HepG2 (cell line): ENCODE results near the gene KANSL1. TPM values are rescaled to one million over a fixed set of nuclear protein-coding genes. Genes with fewer than 3 reads are reported as not detected.
A peak's percentile ranks its signal among the peaks of the same experiment; 100 is the strongest.

ENCODE experiments used
- ARNT2 ChIP-seq: sonication (generic); formaldehyde crosslinking; IDR thresholded peaks from 2 replicates; pipeline ENCODE4 v1.8.0; 2022; ENCODE audit warnings: mild to moderate bottlenecking, low read depth, missing genetic modification reagents, moderate library complexity
- ATF7-NPFF ChIP-seq: sonication (generic); formaldehyde crosslinking; IDR thresholded peaks from 2 replicates; pipeline ENCODE4 v1.8.1; 2023; ENCODE audit warnings: mild to moderate bottlenecking, low read depth, missing genetic modification reagents, moderate library complexity
- EEA1 ChIP-seq: sonication (generic); formaldehyde crosslinking; IDR thresholded peaks from 2 replicates; pipeline ENCODE4 v1.5.1; 2020; ENCODE audit warnings: mild to moderate bottlenecking, missing genetic modification reagents, borderline replicate concordance
- FOXC1 ChIP-seq: sonication (generic); formaldehyde crosslinking; IDR thresholded peaks from 2 replicates; pipeline ENCODE4 v1.8.0; 2022; ENCODE audit warnings: mild to moderate bottlenecking, missing genetic modification reagents, borderline replicate concordance
- IRF2 ChIP-seq: IDR thresholded peaks from 2 replicates; pipeline ENCODE4 v1.6.1; 2018; ENCODE audit warnings: missing genetic modification reagents, missing compliant biosample characterization
- LCORL ChIP-seq, 2 experiments: fragments of 450-650 bp in 1 of 2; sonication (generic) in 1 of 2; formaldehyde crosslinking in 1 of 2; IDR thresholded peaks; 2 replicates each; pipeline versions ENCODE4 v1.5.0 to v1.6.1; 2017 to 2020; ENCODE audit warnings: antibody characterized with exemption in 1 of 2, missing genetic modification reagents in 1 of 2
- PHB2 ChIP-seq: fragments of 450-650 bp; IDR thresholded peaks from 2 replicates; pipeline ENCODE4 v1.6.1; 2018; ENCODE audit not compliant: partially characterized antibody
- PHF8 ChIP-seq: sonication (generic); formaldehyde crosslinking; IDR thresholded peaks from 2 replicates; pipeline ENCODE4 v1.5.0; 2020; ENCODE audit warnings: missing genetic modification reagents
- REPIN1 ChIP-seq: sonication (generic); formaldehyde crosslinking; IDR thresholded peaks from 2 replicates; pipeline ENCODE4 v1.8.0; 2022; ENCODE audit warnings: missing genetic modification reagents, low read depth, mild to moderate bottlenecking, borderline replicate concordance
- RNF219 ChIP-seq: sonication (generic); formaldehyde crosslinking; IDR thresholded peaks from 2 replicates; pipeline ENCODE4 v1.5.0; 2020; ENCODE audit warnings: mild to moderate bottlenecking, missing genetic modification reagents
- TBP ChIP-seq: sonication (generic); formaldehyde crosslinking; IDR thresholded peaks from 2 replicates; pipeline ENCODE4 v1.5.0; 2020; ENCODE audit warnings: missing genetic modification reagents
- THYN1 ChIP-seq: sonication (generic); formaldehyde crosslinking; IDR thresholded peaks from 2 replicates; pipeline ENCODE4 v1.8.1; 2023; ENCODE audit warnings: low read depth, mild to moderate bottlenecking, moderate library complexity, missing genetic modification reagents, borderline replicate concordance
- USF2 ChIP-seq, 2 experiments: sonication (generic) in 1 of 2; formaldehyde crosslinking in 1 of 2; IDR thresholded peaks; 2 replicates each; pipeline versions ENCODE4 v1.5.1 to v1.6.1; 2011 to 2020; ENCODE audit warnings: borderline replicate concordance in 1 of 2, low read depth in 1 of 2, low read length in 1 of 2, mild to moderate bottlenecking in 1 of 2, missing genetic modification reagents in 1 of 2, moderate library complexity in 1 of 2
- ZBTB3 ChIP-seq: sonication (generic); formaldehyde crosslinking; IDR thresholded peaks from 2 replicates; pipeline ENCODE4 v1.4.0; 2020; ENCODE audit warnings: low read depth, mild to moderate bottlenecking, moderate library complexity, missing genetic modification reagents, borderline replicate concordance
- ZFP62 ChIP-seq: sonication (generic); formaldehyde crosslinking; IDR thresholded peaks from 2 replicates; pipeline ENCODE4 v1.4.0; 2020; ENCODE audit warnings: missing genetic modification reagents
- ZNF329 ChIP-seq: sonication (generic); formaldehyde crosslinking; IDR thresholded peaks from 2 replicates; pipeline ENCODE4 v1.9.0; 2021; ENCODE audit warnings: low read depth, mild to moderate bottlenecking, missing genetic modification reagents
- ZNF333 ChIP-seq: sonication (generic); formaldehyde crosslinking; IDR thresholded peaks from 2 replicates; pipeline ENCODE4 v1.4.0; 2020; ENCODE audit warnings: mild to moderate bottlenecking, missing genetic modification reagents, borderline replicate concordance
- ZNF350 ChIP-seq: sonication (generic); formaldehyde crosslinking; IDR thresholded peaks from 2 replicates; pipeline ENCODE4 v1.4.0; 2020; ENCODE audit warnings: mild to moderate bottlenecking, low read depth, missing genetic modification reagents, borderline replicate concordance
- ZNF546 ChIP-seq: sonication (generic); formaldehyde crosslinking; conservative IDR thresholded peaks from 2 replicates; pipeline ENCODE4 v1.8.1; 2023; ENCODE audit warnings: mild to moderate bottlenecking, missing genetic modification reagents
- ZNF674 ChIP-seq: sonication (generic); formaldehyde crosslinking; IDR thresholded peaks from 2 replicates; pipeline ENCODE4 v1.5.0; 2020; ENCODE audit warnings: low read depth, mild to moderate bottlenecking, missing genetic modification reagents
- polyA plus RNA-seq, 8 experiments: library from polyadenylated mRNA; depleted of rRNA in 3 of 8; stranded (reverse) in 7 of 8; unstranded in 1 of 8; fragments of >200 nt; fragmentation: Illumina TruSeq in 4 of 8; extraction: Trizol in 4 of 8; gene quantifications; 2 replicates each; pipeline versions ENCODE4 v1.2.1 to v1.2.3, GENCODE V29; 2011 to 2016; ENCODE audit warnings: low read depth in 4 of 8, missing spikeins in 1 of 8, mixed read lengths in 1 of 8; ENCODE audit not compliant: insufficient read depth in 1 of 8
- total RNA-seq, 5 experiments: library from RNA; depleted of rRNA; stranded (reverse); fragments of >200 nt; fragmentation: Illumina TruSeq; extraction: Trizol; gene quantifications; 2 replicates each; pipeline ENCODE4 v1.2.3, GENCODE V29; 2016; ENCODE audit warnings: low read depth in 1 of 5
- TF ChIP-seq, protein P1 (sequence below): sonication (generic); formaldehyde crosslinking; IDR thresholded peaks from 2 replicates; pipeline ENCODE4 v1.4.0; 2020; ENCODE audit warnings: missing genetic modification reagents
- TF ChIP-seq, protein P2 (sequence below): sonication (generic); formaldehyde crosslinking; IDR thresholded peaks from 2 replicates; pipeline ENCODE4 v1.4.0; 2020; ENCODE audit warnings: mild to moderate bottlenecking, missing genetic modification reagents
- TF ChIP-seq, protein P3 (sequence below): sonication (generic); formaldehyde crosslinking; IDR thresholded peaks from 2 replicates; pipeline ENCODE4 v1.4.0; 2020; ENCODE audit warnings: mild to moderate bottlenecking, missing genetic modification reagents

Gene KANSL1
- total and polyA plus RNA-seq, 2 of the 13 experiments (the other 11 are each of a cell fraction or from before 2014, with no cell fraction given), result 24.0 to 59.6 TPM

GRCh38 chr17:46003907-46004748, 189.1 kb downstream of the KANSL1 start (continued):
- TF ChIP-seq FOXC1 (CRISPR knock-in tag) (no peak), PHB2 (no peak), ATF7-NPFF (CRISPR knock-in tag) (peak; percentile 27; the same call in 1 of the 2 replicates), REPIN1 (CRISPR knock-in tag) (peak; percentile 72), PHF8 (CRISPR knock-in tag) (no peak), ZFP62 (CRISPR knock-in tag) (no peak), ZBTB3 (CRISPR knock-in tag) (no peak), ZNF333 (CRISPR knock-in tag) (no peak), USF2 (IDR thresholded peaks at IDR 0.05; ENCODE audit: low read depth, low read length) (no peak), USF2 (CRISPR knock-in tag; IDR thresholded peaks at IDR 0.05; ENCODE audit: borderline replicate concordance) (no peak), LCORL (IDR thresholded peaks at IDR 0.05) (no peak), LCORL (CRISPR knock-in tag; IDR thresholded peaks at IDR 0.05) (peak; percentile 97), ZNF350 (CRISPR knock-in tag) (peak; percentile 94), ZNF546 (CRISPR knock-in tag) (no peak), ZNF329 (CRISPR knock-in tag) (no peak), EEA1 (CRISPR knock-in tag) (no peak), ARNT2 (CRISPR knock-in tag) (peak; percentile 45; the same call in 1 of the 2 replicates), TBP (CRISPR knock-in tag) (no peak), IRF2 (CRISPR knock-in tag) (no peak; the same call in 1 of the 2 replicates), THYN1 (CRISPR knock-in tag) (no peak), ZNF674 (CRISPR knock-in tag) (no peak), RNF219 (CRISPR knock-in tag) (no peak)
- TF ChIP-seq, protein P1, sequence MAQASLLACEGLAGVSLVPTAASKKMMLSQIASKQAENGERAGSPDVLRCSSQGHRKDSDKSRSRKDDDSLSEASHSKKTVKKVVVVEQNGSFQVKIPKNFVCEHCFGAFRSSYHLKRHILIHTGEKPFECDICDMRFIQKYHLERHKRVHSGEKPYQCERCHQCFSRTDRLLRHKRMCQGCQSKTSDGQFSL (CRISPR knock-in tag), result 0 out of 2 replicates have a peak, but pooled peaks have one; percentile 67
- TF ChIP-seq, protein P2, sequence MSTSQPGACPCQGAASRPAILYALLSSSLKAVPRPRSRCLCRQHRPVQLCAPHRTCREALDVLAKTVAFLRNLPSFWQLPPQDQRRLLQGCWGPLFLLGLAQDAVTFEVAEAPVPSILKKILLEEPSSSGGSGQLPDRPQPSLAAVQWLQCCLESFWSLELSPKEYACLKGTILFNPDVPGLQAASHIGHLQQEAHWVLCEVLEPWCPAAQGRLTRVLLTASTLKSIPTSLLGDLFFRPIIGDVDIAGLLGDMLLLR, result no peak
- TF ChIP-seq, protein P3, sequence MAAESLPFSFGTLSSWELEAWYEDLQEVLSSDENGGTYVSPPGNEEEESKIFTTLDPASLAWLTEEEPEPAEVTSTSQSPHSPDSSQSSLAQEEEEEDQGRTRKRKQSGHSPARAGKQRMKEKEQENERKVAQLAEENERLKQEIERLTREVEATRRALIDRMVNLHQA (CRISPR knock-in tag), result no peak
